ENCODE results near the gene TTC19.
A peak's percentile ranks its signal among the peaks of the same experiment; 100 is the strongest.
"Not testable (repeated sequence)": the region's sequence is repeated elsewhere in the genome, so short reads cannot be mapped to it uniquely, and the experiment has no call there.

The TTC19 gene

GRCh38 chr17:16027708-16028584 lies 28.3 kb downstream of the TTC19 start:
- DNase-seq (ENCODE audit: low spot score) = no peak

GRCh38 chr17:16033729-16034349 lies 34.2 kb downstream of the TTC19 start:
- DNase-seq (ENCODE audit: low spot score) = no peak

- DNase-seq (ENCODE audit: low spot score) = no peak
Observed at GRCh38 chr17:16036261-16036660, 36.6 kb downstream of the TTC19 start.

GRCh38 chr17:16037636-16038035 lies 38.0 kb downstream of the TTC19 start:
- no peak for DNase-seq (ENCODE audit: low spot score)

- peak; percentile 10 for DNase-seq (ENCODE audit: low spot score)
Observed at GRCh38 chr17:16040710-16041251, 41.2 kb downstream of the TTC19 start.

- DNase-seq (ENCODE audit: low spot score) = no peak
Observed at GRCh38 chr17:16044487-16044886, 44.9 kb downstream of the TTC19 start.

- DNase-seq (ENCODE audit: low spot score) = no peak
Observed at GRCh38 chr17:16046966-16047365, 47.3 kb downstream of the TTC19 start.

- DNase-seq (ENCODE audit: low spot score) = no peak
Observed at GRCh38 chr17:16048811-16049449, 49.3 kb downstream of the TTC19 start.

GRCh38 chr17:16050844-16051243 lies 51.2 kb downstream of the TTC19 start:
- DNase-seq (ENCODE audit: low spot score) = no peak

- no peak for DNase-seq (ENCODE audit: low spot score)
Observed at GRCh38 chr17:16052486-16052885, 52.9 kb downstream of the TTC19 start.

GRCh38 chr17:16055139-16055538 lies 55.5 kb downstream of the TTC19 start:
- not testable (repeated sequence) for DNase-seq (ENCODE audit: low spot score)

- no peak for DNase-seq (ENCODE audit: low spot score)
Observed at GRCh38 chr17:16061631-16062030, 62.0 kb downstream of the TTC19 start.

- no peak for DNase-seq (ENCODE audit: low spot score)
Observed at GRCh38 chr17:16066125-16066524, 66.5 kb downstream of the TTC19 start.

- DNase-seq (ENCODE audit: low spot score) = no peak
Observed at GRCh38 chr17:16068323-16068722, 68.7 kb downstream of the TTC19 start.

- no peak for DNase-seq (ENCODE audit: low spot score)
Observed at GRCh38 chr17:16072031-16072430, 72.4 kb downstream of the TTC19 start.

- DNase-seq (ENCODE audit: low spot score) = no peak
Observed at GRCh38 chr17:16073845-16074244, 74.2 kb downstream of the TTC19 start.

- DNase-seq (ENCODE audit: low spot score) = no peak
Observed at GRCh38 chr17:16074423-16074822, 74.8 kb downstream of the TTC19 start.

GRCh38 chr17:16075949-16076348 lies 76.3 kb downstream of the TTC19 start:
- DNase-seq (ENCODE audit: low spot score) = no peak

Data from HuH-7.5 (cell line).